ENCODE results near the gene RILPL1. TPM values are rescaled to one million over a fixed set of nuclear protein-coding genes. Genes with fewer than 3 reads are reported as not detected.
"Not testable (repeated sequence)": the region's sequence is repeated elsewhere in the genome, so short reads cannot be mapped to it uniquely, and the experiment has no call there.

The RILPL1 gene
- total and polyA plus RNA-seq, 5 donors, result 118 to 146 (median 131) TPM

GRCh38 chr12:123463174-123463573 lies 70.3 kb downstream of the RILPL1 start:
- H3K27me3 ChIP-seq (ENCODE audit: control insufficient read depth, insufficient read depth); ATAC-seq; H3K27ac ChIP-seq (ENCODE audit: low read length); H3K4me3 ChIP-seq (ENCODE audit: low read length); intact Hi-C loops (cut with DNase I); H3K9me3 ChIP-seq (ENCODE audit: control insufficient read depth, low read length); H3K4me1 ChIP-seq (ENCODE audit: control insufficient read depth, insufficient read depth, low read length): not testable (repeated sequence)
- peak in 1 of 3 donors; percentile 13 for DNase-seq
- 95% methylated on average over 11 of the region's 11 CpGs for WGBS

- H3K4me3 ChIP-seq (ENCODE audit: low read length), result peak within 1 kb of the TSS; percentile 74
- DNase-seq, result peak; percentile 87 to 95 (median 94)
- intact Hi-C loops (cut with DNase I), result no loop called here
- no peaks in the 10 kb centered on the region for H3K27me3 ChIP-seq (ENCODE audit: control insufficient read depth, insufficient read depth)
- peaks cover 2% of the 10 kb centered on the region for H3K4me1 ChIP-seq (ENCODE audit: control insufficient read depth, insufficient read depth, low read length)
- no peaks in the 10 kb centered on the region for H3K9me3 ChIP-seq (ENCODE audit: control insufficient read depth, low read length)
- under 1% methylated on average over 48 of the region's 48 CpGs for WGBS
- peak; percentile 87 to 89 for ATAC-seq
- H3K27ac ChIP-seq (ENCODE audit: low read length), result peak within 1 kb of the TSS; percentile 92
These were observed 75.3 kb downstream of the RILPL1 start, which contains the start of gene SNRNP35 for GRCh38 chr12:123457980-123458779. Gene SNRNP35 (plus strand): TSS chr12:123458139. CDS start chr12:123465541, 7,402 bp downstream.

GRCh38 chr12:123453165-123453564 lies 80.4 kb downstream of the RILPL1 start:
- no peak for ATAC-seq
- Histone ChIP-seq H3K4me3 (ENCODE audit: low read length) (no peak overlapping the region), H3K27me3 (ENCODE audit: control insufficient read depth, insufficient read depth) (no peaks in the 10 kb centered on the region), H3K27ac (ENCODE audit: low read length) (no peak overlapping the region), H3K9me3 (ENCODE audit: control insufficient read depth, low read length) (no peaks in the 10 kb centered on the region), H3K4me1 (ENCODE audit: control insufficient read depth, insufficient read depth, low read length) (no peaks in the 10 kb centered on the region)
- no peak for DNase-seq
- WGBS, result 50% methylated on average over 3 of the region's 3 CpGs
- intact Hi-C loops (cut with DNase I), result no loop called here

GRCh38 chr12:123452276-123452550 lies 81.3 kb downstream of the RILPL1 start:
- ATAC-seq; DNase-seq; H3K4me3 ChIP-seq (ENCODE audit: low read length); H3K9me3 ChIP-seq (ENCODE audit: control insufficient read depth, low read length); intact Hi-C loops (cut with DNase I); H3K4me1 ChIP-seq (ENCODE audit: control insufficient read depth, insufficient read depth, low read length); H3K27ac ChIP-seq (ENCODE audit: low read length); H3K27me3 ChIP-seq (ENCODE audit: control insufficient read depth, insufficient read depth): not testable (repeated sequence)
- WGBS, result 43% methylated on average over 1 of the region's 1 CpG

GRCh38 chr12:123450636-123451035 lies 82.9 kb downstream of the RILPL1 start:
- Histone ChIP-seq H3K9me3 (ENCODE audit: control insufficient read depth, low read length) (no peaks in the 10 kb centered on the region), H3K4me3 (ENCODE audit: low read length) (no peak overlapping the region), H3K4me1 (ENCODE audit: control insufficient read depth, insufficient read depth, low read length) (no peaks in the 10 kb centered on the region), H3K27ac (ENCODE audit: low read length) (no peak overlapping the region), H3K27me3 (ENCODE audit: control insufficient read depth, insufficient read depth) (no peaks in the 10 kb centered on the region)
- no peak for DNase-seq
- intact Hi-C loops (cut with DNase I), result no loop called here
- WGBS, result 90% methylated on average over 9 of the region's 9 CpGs
- no peak for ATAC-seq

GRCh38 chr12:123449856-123450255 lies 83.7 kb downstream of the RILPL1 start:
- no peak for DNase-seq
- WGBS, result 77% methylated on average over 4 of the region's 4 CpGs
- H3K27me3 ChIP-seq (ENCODE audit: control insufficient read depth, insufficient read depth), result no peaks in the 10 kb centered on the region
- intact Hi-C loops (cut with DNase I), result no loop called here
- no peak overlapping the region for H3K4me3 ChIP-seq (ENCODE audit: low read length)
- ATAC-seq, result no peak
- H3K27ac ChIP-seq (ENCODE audit: low read length), result no peak overlapping the region
- H3K4me1 ChIP-seq (ENCODE audit: control insufficient read depth, insufficient read depth, low read length), result peaks cover 2% of the 10 kb centered on the region
- H3K9me3 ChIP-seq (ENCODE audit: control insufficient read depth, low read length), result no peaks in the 10 kb centered on the region

GRCh38 chr12:123449249-123449733 lies 84.2 kb downstream of the RILPL1 start:
- Histone ChIP-seq H3K9me3 (ENCODE audit: control insufficient read depth, low read length) (no peaks in the 10 kb centered on the region), H3K27ac (ENCODE audit: low read length) (no peak overlapping the region), H3K27me3 (ENCODE audit: control insufficient read depth, insufficient read depth) (no peaks in the 10 kb centered on the region), H3K4me1 (ENCODE audit: control insufficient read depth, insufficient read depth, low read length) (peaks cover 2% of the 10 kb centered on the region), H3K4me3 (ENCODE audit: low read length) (no peak overlapping the region)
- ATAC-seq (peak in 1 of 2 donors; percentile 8), DNase-seq (no peak)
- 87% methylated on average over 2 of the region's 2 CpGs for WGBS
- intact Hi-C loops (cut with DNase I), result no loop called here

GRCh38 chr12:123446333-123446713 lies 87.2 kb downstream of the RILPL1 start:
- DNase-seq, result no peak
- Histone ChIP-seq H3K27ac (ENCODE audit: low read length) (peak overlapping the region; percentile 90), H3K9me3 (ENCODE audit: control insufficient read depth, low read length) (no peaks in the 10 kb centered on the region), H3K4me1 (ENCODE audit: control insufficient read depth, insufficient read depth, low read length) (peaks cover 2% of the 10 kb centered on the region), H3K27me3 (ENCODE audit: control insufficient read depth, insufficient read depth) (no peaks in the 10 kb centered on the region), H3K4me3 (ENCODE audit: low read length) (no peak overlapping the region)
- intact Hi-C loops (cut with DNase I), result no loop called here
- ATAC-seq, result no peak
- WGBS, result 47% methylated on average over 4 of the region's 4 CpGs

GRCh38 chr12:123445388-123446332 lies 87.9 kb downstream of the RILPL1 start:
- WGBS, result 40% methylated on average over 18 of the region's 18 CpGs
- H3K4me1 ChIP-seq (ENCODE audit: control insufficient read depth, insufficient read depth, low read length), result peaks cover 2% of the 10 kb centered on the region
- no peak overlapping the region for H3K4me3 ChIP-seq (ENCODE audit: low read length)
- H3K9me3 ChIP-seq (ENCODE audit: control insufficient read depth, low read length), result no peaks in the 10 kb centered on the region
- DNase-seq (peak; percentile 63 to 81 (median 73)), ATAC-seq (peak; percentile 85 to 93)
- no peaks in the 10 kb centered on the region for H3K27me3 ChIP-seq (ENCODE audit: control insufficient read depth, insufficient read depth)
- H3K27ac ChIP-seq (ENCODE audit: low read length), result peak overlapping the region; percentile 88
- intact Hi-C loops (cut with DNase I), result no loop called here

GRCh38 chr12:123444092-123445026 lies 89.2 kb downstream of the RILPL1 start:
- DNase-seq (no peak), ATAC-seq (peak in 1 of 2 donors; percentile 9)
- intact Hi-C loops (cut with DNase I), result no loop called here
- Histone ChIP-seq H3K4me1 (ENCODE audit: control insufficient read depth, insufficient read depth, low read length) (peaks cover 2% of the 10 kb centered on the region), H3K27me3 (ENCODE audit: control insufficient read depth, insufficient read depth) (no peaks in the 10 kb centered on the region), H3K4me3 (ENCODE audit: low read length) (no peak overlapping the region), H3K27ac (ENCODE audit: low read length) (peak overlapping the region; percentile 52), H3K9me3 (ENCODE audit: control insufficient read depth, low read length) (no peaks in the 10 kb centered on the region)
- WGBS, result 64% methylated on average over 8 of the region's 8 CpGs
